Loucy (cell line): ENCODE data around the gene MRPL24.

ENCODE experiments used
- H2AFZ ChIP-seq: fragments of 200-600 bp; sonication (generic); 2 replicates; pipeline ENCODE4 v1.6.0; 2016; ENCODE audit warnings: antibody characterized with exemption, mild to moderate bottlenecking, low read length, moderate library complexity
- H3F3A ChIP-seq: fragments of 200-600 bp; 2 replicates; pipeline ENCODE4 v1.6.0; 2016; ENCODE audit warnings: antibody characterized with exemption, low read depth, mild to moderate bottlenecking
- H3K27me3 ChIP-seq: fragments of 200-600 bp; sonication (generic); 2 replicates; pipeline ENCODE4 v1.6.1; 2014; ENCODE audit warnings: low read length, mild to moderate bottlenecking; ENCODE audit not compliant: insufficient read depth, poor library complexity, severe bottlenecking
- H3K36me3 ChIP-seq: fragments of 200-600 bp; sonication (generic); 2 replicates; pipeline ENCODE4 v1.6.1; 2016; ENCODE audit warnings: low read length; ENCODE audit not compliant: insufficient read depth
- H3K4me1 ChIP-seq: fragments of 200-600 bp; sonication (generic); 2 replicates; pipeline ENCODE4 v1.5.1; 2014; ENCODE audit warnings: low read length, mild to moderate bottlenecking; ENCODE audit not compliant: insufficient read depth, poor library complexity, severe bottlenecking
- H3K4me2 ChIP-seq: fragments of 200-600 bp; sonication (generic); 2 replicates; pipeline ENCODE4 v1.6.0; 2014; ENCODE audit warnings: antibody characterized with exemption, low read length, low read depth, mild to moderate bottlenecking; ENCODE audit not compliant: poor library complexity, severe bottlenecking
- H3K4me3 ChIP-seq: fragments of 200-600 bp; sonication (generic); 2 replicates; pipeline ENCODE4 v1.5.1; 2014; ENCODE audit warnings: low read length, mild to moderate bottlenecking, mixed read lengths; ENCODE audit not compliant: poor library complexity, severe bottlenecking
- H3K79me2 ChIP-seq: fragments of 200-600 bp; sonication (generic); 2 replicates; pipeline ENCODE4 v1.6.1; 2014; ENCODE audit warnings: low read length; ENCODE audit not compliant: insufficient read depth
- H3K9ac ChIP-seq: fragments of 200-600 bp; sonication (generic); 2 replicates; pipeline ENCODE4 v1.6.0; 2014; ENCODE audit warnings: mild to moderate bottlenecking, low read depth, low read length, moderate library complexity; ENCODE audit not compliant: poor library complexity, severe bottlenecking
- H3K9me2 ChIP-seq: fragments of 200-600 bp; sonication (generic); replicated peaks from 2 replicates; pipeline ENCODE4 v1.6.1; 2016; ENCODE audit warnings: low read depth, low read length, mixed read lengths
- H3K9me3 ChIP-seq: fragments of 200-600 bp; sonication (generic); 2 replicates; pipeline ENCODE4 v1.6.1; 2014; ENCODE audit warnings: mild to moderate bottlenecking, antibody characterized with exemption, low read length, low read depth; ENCODE audit not compliant: insufficient read depth
- H4K20me1 ChIP-seq: fragments of 200-600 bp; sonication (generic); 2 replicates; pipeline ENCODE4 v1.6.0; 2014; ENCODE audit warnings: antibody characterized with exemption, low read length, mild to moderate bottlenecking; ENCODE audit not compliant: insufficient read depth, poor library complexity, severe bottlenecking
- EZH2phosphoT487 ChIP-seq: fragments of 200-600 bp; IDR thresholded peaks from 2 replicates; pipeline ENCODE4 v1.6.1; 2018; ENCODE audit warnings: antibody characterized with exemption, mild to moderate bottlenecking, moderate library complexity, borderline replicate concordance
- TF ChIP-seq, protein P1 (sequence below): fragments of 200-600 bp; sonication (generic); conservative IDR thresholded peaks from 2 replicates; pipeline ENCODE4 v1.5.1; 2014; ENCODE audit warnings: mild to moderate bottlenecking, antibody characterized with exemption, low read length

The MRPL24 gene

DNA sequence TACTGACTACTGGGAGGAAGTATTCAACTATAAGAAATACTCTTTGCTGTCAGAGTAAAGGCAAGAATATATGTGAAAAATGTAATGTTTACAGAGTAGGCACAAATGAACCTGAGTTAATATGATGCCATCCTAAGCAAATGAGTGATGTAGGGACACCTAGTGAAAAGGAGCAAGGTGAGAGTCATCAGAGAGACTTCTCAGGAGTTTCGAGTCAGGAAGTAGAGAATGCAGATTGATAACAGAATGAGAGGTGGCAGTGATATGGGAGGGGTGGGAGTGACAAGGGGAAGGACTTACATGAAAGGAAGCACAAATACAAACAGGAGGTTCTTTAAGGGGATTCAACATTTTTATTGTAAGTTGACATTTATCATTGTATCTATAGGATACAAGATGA is 36.7 kb upstream of the MRPL24 start:
- Histone ChIP-seq H4K20me1 (peaks cover 66% of the 10 kb centered on the region), H3K4me2 (peak overlapping the region; percentile 57), H3K4me1 (peaks cover 37% of the 10 kb centered on the region), H3K79me2 (peaks cover 95% of the 10 kb centered on the region), H3K9me3 (no peaks in the 10 kb centered on the region), H3K9ac (peak overlapping the region; percentile 18), H3K27me3 (no peaks in the 10 kb centered on the region), H3K9me2 (no peaks in the 10 kb centered on the region), H3K36me3 (peaks cover 19% of the 10 kb centered on the region; the same call in 1 of the 2 replicates), H3K4me3 (peak overlapping the region; percentile 2), H2AFZ (no peak overlapping the region), H3F3A (no peaks in the 10 kb centered on the region)
- TF ChIP-seq, protein P1, sequence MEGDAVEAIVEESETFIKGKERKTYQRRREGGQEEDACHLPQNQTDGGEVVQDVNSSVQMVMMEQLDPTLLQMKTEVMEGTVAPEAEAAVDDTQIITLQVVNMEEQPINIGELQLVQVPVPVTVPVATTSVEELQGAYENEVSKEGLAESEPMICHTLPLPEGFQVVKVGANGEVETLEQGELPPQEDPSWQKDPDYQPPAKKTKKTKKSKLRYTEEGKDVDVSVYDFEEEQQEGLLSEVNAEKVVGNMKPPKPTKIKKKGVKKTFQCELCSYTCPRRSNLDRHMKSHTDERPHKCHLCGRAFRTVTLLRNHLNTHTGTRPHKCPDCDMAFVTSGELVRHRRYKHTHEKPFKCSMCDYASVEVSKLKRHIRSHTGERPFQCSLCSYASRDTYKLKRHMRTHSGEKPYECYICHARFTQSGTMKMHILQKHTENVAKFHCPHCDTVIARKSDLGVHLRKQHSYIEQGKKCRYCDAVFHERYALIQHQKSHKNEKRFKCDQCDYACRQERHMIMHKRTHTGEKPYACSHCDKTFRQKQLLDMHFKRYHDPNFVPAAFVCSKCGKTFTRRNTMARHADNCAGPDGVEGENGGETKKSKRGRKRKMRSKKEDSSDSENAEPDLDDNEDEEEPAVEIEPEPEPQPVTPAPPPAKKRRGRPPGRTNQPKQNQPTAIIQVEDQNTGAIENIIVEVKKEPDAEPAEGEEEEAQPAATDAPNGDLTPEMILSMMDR, result no peak
- TF ChIP-seq EZH2phosphoT487, result no peak

DNA sequence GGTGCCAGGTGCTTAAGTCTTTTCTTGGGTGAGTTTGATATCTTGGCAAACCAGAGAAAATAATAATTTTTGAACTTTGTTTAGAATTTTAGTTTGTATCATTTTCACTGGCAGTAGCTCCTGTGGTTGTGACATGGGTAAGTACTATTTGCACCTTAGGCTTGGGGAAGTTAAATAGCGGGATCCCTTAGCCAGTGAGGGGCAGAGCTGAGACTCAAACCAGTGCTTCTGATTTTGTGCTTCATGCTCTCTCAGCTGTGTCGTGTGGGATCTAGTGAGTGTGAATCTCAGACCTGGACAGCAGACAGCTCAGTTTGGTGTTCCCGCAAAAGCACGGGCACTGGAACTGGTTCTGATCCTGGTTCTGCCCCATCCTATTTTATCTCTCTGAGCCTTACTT is 36.1 kb upstream of the MRPL24 start:
- Histone ChIP-seq H3F3A (no peaks in the 10 kb centered on the region), H3K4me1 (peaks cover 43% of the 10 kb centered on the region), H3K9ac (peak overlapping the region; percentile 18), H4K20me1 (peaks cover 71% of the 10 kb centered on the region), H3K27me3 (no peaks in the 10 kb centered on the region), H2AFZ (no peak overlapping the region), H3K4me2 (peak overlapping the region; percentile 57), H3K4me3 (peak overlapping the region; percentile 12), H3K9me3 (no peaks in the 10 kb centered on the region), H3K79me2 (peaks cover 95% of the 10 kb centered on the region), H3K9me2 (no peaks in the 10 kb centered on the region), H3K36me3 (peaks cover 12% of the 10 kb centered on the region; the same call in 1 of the 2 replicates)
- TF ChIP-seq, protein P1, result no peak
- no peak for TF ChIP-seq EZH2phosphoT487

DNA sequence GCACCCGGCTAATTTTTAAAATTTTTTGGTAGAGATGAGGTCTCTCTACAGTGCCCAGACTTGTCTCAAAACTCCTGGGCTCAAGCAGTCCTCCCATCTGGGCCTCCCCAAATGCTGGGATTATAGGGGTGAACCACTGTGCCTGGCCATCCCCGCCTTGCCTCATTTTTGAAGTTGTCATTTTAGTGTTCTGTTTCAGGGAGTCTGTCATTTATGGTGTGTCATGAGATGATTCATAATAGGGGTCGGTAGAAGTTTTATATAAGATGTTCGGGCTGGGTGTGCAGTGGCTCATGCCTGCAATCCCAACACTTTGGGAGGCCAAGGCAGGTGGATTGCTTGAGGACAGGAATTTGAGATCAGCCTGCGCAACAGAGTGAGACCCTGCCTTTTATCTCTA is 34.9 kb upstream of the MRPL24 start:
- TF ChIP-seq, protein P1, result no peak
- no peak for TF ChIP-seq EZH2phosphoT487

More for the DNA sequence above, 34.9 kb upstream of the MRPL24 start:
- H3F3A ChIP-seq, result no peaks in the 10 kb centered on the region
- no peak overlapping the region for H2AFZ ChIP-seq
- peak overlapping the region; percentile 57 for H3K4me2 ChIP-seq
- peaks cover 95% of the 10 kb centered on the region for H3K79me2 ChIP-seq
- H3K4me3 ChIP-seq, result peak overlapping the region; percentile 12
- H3K27me3 ChIP-seq, result no peaks in the 10 kb centered on the region
- no peaks in the 10 kb centered on the region for H3K9me2 ChIP-seq
- H3K4me1 ChIP-seq, result peaks cover 52% of the 10 kb centered on the region
- peaks cover 71% of the 10 kb centered on the region for H4K20me1 ChIP-seq
- peaks cover 1% of the 10 kb centered on the region; the same call in 1 of the 2 replicates for H3K36me3 ChIP-seq
- H3K9me3 ChIP-seq, result no peaks in the 10 kb centered on the region
- no peak overlapping the region for H3K9ac ChIP-seq
